NCI-H1694 treated with DMSO at 0.1 percent for 48 hours (cell line): Measurements from ENCODE around the gene ERCC6L2.

Experiments
- DNase-seq: peaks from one replicate; lab custom pipeline; 2025; lab: John Stamatoyannopoulos, UW

Gene ERCC6L2

DNA sequence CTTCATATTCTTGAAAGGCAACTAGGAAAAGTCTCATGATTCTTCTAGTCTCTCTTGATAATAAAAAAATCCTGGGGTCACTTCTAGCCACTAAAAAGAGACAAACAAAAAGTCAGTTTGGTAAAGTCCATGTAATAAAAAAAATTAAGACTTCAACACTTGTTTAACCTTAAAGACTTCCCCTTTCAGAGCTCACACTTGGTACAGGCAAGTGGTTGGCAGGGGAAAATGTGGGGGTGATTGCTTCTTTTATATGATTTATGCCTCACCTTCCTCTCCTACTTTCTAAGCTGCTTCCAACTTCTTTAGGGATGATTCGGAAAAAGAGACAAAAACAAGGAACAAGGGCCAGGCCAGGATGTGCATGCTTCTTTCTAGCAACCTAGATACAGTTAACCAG lies 5.1 kb upstream of the ERCC6L2 start:
- DNase-seq, result no peak

DNA sequence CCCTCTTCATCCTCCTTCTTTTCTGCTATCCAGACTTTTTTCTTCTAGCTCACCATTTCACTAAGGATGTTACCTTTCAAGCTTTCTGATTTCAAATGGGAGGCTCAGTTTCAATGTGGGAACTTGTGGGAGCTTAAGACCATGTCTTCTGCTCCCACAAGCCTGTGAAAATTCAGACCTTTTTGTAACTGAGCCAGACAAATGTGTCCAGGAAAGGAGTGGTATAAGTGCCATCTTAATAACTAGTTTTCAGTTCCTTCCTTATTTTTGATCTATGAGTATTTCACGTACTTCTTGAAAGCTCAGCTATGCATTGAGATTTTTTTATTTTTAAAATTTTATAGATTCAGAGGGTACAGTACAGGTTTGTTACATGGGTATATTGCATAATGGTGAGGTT lies 4.6 kb upstream of the ERCC6L2 start:
- no peak for DNase-seq

DNA sequence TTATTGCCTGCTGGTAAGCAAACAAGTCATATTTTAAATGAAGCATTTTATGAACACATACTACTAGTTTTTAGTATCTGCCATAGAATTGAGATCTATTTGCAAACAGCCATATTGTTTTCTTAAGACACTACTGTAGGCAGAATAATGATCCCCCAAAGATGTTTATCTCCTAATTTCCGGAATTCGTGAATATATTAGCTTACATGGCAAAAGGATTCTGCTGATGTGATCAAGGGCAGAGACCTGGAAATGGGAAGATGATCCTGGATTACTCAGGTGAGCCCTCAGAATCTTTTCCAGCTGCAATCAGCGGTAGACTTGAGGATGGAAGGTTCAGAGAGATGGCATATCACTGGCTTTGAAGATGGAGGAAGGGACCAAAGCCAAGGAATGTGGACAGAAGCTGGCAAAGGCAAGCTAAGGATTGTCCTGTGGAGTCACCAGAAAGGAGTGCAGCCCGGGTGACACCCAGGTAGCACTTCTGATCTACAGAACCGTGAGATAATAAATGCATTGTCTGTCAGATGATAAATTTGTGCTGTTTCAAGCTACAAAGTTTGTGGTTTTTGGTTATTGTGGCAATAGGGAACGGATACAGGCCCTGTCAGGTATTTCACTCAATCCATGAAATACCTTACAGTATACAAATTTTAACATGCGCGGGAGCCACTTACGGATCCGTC lies 1.0 kb upstream of the ERCC6L2 start:
- no peak for DNase-seq

DNA sequence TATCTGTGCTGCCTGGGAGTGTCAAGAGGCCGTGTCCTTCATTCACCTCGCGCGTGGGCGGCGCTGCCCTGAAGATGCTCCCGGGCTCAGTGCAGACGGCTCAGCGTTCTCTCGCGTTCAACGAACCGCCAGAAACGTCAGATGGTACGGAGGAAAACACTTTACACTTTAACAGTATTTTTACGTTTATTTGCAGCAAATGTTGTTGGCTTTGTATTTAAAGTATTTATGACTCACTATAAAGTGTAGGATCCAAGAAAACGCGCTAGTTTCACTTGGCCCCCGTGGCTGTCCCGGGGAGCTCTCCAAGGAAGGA lies 544 bp upstream of the ERCC6L2 start:
- no peak for DNase-seq

DNA sequence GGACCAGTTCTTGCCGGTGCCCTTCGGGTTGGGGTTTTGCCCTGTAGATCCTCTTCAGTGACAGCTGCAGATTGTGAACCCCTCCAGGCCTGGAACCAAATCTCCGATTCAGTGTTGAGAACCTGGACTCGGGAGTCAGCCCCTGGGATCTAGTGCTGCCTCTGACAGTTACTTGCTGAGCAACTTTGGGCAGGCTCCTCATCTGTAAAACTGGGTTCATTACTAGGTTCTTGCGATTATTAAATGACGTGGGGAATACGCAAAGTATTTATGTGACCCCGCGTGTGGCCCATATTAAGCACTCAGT lies 600 bp downstream of the ERCC6L2 start:
- DNase-seq, result no peak

DNA sequence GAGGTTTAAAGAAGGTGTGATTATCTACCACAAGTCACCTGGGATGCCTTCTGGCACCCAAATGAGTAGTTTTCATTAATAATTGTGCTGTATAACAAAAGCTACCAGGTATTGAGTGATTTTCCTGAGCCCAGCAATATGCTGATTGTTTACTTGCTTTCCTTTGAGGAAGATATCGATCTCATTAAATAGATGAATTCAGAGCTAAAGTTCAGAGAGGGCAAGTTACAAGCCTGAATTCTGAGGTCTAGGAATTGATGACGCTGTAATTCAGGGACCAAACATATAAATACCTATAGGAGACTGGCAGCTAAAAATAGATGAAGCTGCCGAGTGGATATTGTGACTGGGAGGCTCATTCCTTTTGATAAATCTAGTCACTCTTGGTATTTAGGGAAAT lies 1.1 kb downstream of the ERCC6L2 start:
- DNase-seq, result no peak

DNA sequence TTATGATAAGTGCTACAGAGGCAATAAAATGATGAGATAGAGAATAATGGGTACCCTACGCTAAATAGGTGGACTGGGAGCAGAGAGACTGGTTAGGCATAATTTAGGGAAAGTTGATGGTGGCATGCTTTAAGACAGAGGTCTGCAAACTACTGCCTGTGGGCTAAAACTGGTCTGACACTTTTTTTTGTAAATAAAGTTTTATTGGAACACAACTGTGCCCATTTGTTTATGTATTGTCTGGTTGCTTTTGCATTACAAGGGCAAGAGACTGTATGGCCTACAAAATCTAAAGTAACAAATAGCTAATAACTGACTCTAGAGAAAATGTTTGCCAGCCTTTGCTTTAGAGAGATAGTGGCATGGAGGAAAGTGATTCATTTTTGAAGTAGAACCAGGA lies 2.5 kb downstream of the ERCC6L2 start:
- DNase-seq, result no peak

DNA sequence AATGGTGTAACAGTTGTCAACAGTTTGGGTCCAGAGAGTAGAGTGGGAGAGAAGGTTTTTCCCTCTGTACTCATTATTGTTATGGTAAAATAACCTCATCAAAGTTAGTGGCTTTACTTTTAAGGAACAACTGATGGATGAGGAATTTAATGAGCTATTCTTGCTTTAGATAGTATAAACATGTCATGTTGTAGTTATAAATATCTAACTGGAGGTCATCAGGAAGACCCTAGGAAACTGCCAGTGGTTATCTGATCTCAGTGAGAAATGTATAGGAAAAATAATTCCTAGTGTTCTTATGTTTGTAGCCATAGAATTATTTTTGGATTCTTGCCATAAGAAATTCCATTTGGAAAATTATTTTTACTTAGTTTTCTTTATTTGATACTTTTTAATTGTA lies 4.1 kb downstream of the ERCC6L2 start:
- no peak for DNase-seq

DNA sequence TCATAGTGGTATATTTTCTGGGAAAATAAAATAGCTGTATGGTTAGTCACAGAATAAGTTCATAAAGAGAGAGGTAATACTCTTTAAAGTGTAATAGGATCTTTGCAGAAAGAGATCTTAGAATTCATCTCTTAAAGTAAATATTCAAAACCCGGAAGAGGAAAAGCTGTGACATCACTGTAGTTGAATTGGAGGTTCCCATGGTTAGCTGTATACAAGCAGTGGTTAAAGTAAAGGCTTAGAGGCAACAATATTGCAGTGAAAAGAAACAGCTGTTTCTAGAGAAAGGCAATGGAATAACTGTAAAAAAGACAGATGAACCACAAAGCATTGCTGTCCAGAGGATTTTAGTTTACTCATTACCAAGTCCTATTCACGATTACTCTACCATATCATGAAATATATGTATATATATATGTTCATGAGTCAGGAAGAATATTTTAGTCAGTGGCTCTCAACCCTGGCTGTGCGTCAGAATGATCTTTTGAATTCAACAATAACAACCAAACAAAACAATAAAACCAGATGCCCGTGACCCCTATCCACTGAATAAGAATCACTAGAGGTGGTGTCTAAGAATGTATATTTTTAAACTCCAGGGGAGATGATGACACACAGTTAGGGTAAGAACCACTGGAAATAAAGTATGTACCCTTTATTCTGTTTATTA lies 4.7 kb downstream of the ERCC6L2 start:
- DNase-seq, result no peak

DNA sequence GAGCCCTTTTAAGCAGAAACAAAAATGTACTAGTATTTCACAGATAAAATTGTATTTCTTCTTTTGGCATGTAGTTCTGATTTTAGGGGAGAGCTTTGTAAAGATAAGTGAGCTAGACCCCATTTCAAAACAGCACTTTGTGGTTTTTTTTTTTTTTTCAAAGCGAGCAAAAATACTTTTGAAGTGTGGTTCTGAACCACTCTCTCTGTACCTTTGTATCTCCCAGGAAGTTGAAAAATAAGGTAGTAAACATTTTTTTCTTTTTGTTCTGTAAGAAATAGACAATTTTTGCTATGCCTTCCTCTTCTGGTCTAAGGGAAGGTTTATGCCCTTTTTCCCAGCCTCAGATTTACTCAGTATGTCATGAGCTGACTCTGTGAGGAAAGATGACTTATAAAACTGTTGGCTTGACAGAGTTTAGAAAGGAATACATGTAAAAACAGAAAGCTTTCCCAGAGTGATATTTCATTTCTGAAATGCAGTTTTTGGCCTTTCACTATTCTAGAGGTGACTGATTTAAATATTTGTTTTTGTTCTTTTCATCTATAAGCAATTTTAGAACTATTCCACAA lies 12.5 kb downstream of the ERCC6L2 start:
- DNase-seq, result no peak

DNA sequence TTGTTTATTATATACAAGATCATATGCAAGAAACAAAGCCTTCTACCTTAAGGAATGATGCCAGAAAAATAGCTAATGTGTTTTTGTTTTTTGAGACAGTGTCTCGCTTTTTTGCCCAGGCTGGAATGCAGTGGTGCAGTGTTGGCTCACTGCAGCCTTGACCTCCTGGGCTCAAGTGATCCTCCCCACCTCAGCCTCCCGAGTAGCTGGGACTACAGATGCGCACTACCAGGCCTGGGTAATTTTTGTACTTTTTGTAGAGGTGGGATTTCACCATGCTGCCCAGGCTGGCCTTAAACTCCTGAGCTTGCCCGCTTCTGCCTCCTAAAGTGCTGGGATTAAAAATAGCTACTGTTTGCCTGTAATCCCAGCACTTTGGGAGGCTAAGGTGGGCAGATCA lies 15.1 kb downstream of the ERCC6L2 start:
- DNase-seq, result no peak

DNA sequence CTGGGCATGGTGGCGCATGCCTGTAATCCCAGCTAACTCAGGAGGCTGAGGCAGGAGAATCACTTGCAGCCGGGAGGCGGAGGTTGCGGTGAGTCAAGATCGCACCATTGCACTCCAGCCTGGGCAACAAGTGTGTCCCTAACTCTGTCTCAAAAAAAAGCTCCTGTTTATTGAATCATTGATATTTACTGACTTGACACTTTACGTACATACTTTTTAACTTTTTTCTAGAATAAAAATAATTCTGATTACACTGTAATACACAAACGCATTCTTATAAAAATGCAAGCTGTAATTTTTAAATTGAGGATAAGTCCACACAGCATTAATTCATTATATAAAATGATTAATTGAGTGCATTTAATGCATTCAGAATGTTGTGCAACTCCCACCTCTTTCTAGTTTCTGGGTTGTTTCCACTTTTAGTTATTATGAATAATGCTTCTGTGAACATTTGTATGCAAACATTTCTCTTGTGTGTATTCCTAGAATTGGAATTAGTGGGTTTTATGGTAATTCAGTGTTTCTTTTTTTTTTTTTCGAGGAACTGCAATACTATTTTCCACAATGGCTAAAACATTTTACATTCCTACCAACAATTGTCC lies 15.7 kb downstream of the ERCC6L2 start:
- no peak for DNase-seq

DNA sequence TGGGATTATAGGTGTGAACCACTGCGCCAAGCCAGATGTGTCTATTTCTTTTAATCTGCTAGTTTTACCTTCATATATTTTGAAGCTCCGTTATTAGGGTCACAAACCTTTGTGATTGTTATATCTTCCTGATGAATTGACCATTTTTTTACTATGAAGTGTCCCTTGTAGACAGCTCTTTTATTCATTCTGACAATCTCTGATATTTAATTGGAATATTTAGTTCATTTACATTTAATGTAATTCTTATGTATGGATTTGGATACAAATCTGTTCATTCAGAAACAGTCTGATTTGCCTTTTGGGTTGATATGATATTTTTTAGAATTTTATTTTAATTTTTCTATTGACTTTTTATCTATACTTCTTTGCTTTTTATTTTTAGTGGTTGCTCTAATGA lies 17.2 kb downstream of the ERCC6L2 start:
- DNase-seq, result no peak

DNA sequence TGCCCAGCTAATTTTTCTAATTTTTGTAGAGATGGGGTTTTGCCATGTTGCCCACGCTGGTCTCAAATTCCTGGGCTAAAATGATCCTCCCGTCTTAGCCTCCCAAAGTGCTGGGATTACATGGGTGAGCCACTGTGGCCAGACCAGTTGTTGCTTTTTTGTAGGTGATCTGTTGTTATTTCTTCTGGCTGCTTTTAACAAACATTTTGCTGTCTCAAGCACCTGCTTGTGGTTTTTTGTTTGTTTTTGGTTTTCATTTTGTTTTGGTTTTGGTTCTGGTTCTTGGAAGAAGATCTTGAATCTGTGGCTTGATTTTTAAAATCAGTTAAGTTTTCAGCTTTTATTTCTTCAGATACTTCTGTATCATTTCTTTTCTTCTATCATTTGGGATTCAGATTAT lies 21.1 kb downstream of the ERCC6L2 start:
- no peak for DNase-seq

DNA sequence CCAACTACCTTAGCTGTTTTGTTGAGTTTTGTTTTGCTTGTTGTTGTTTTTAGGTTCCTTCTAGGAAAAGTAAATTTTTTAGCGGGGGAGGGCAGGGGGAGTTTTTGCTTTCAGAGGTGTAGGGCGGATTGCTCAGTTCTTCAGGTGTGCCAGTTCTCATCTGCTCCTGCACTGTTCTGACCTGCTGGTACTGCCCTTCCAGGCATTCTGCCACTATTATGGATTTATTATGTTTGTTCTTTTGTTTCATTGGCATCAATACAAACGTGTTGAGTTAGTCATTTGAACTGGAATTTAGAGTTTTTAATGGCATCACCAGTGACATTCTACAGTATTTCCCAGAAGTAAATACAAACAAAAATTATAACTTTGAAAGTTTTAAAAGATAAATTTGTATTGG lies 26.0 kb downstream of the ERCC6L2 start:
- no peak for DNase-seq

DNA sequence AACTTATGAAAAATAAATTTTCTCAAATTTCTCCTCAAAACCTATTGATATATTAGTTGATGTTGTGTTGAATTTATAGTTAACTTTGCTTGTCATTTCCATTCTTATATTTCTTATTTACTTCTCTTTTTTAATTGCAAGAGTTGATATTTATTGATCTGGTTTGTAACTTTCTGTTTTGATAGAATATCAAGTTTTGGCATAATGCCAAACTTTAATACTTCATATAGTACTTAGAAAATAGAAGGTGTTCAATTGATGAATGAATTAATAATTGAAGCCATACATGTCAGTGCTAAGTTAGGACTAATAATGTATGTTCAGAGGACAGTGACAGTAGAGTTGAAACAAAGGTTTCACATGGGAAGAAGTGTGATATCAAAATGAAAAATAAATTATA lies 27.9 kb downstream of the ERCC6L2 start:
- DNase-seq, result no peak

DNA sequence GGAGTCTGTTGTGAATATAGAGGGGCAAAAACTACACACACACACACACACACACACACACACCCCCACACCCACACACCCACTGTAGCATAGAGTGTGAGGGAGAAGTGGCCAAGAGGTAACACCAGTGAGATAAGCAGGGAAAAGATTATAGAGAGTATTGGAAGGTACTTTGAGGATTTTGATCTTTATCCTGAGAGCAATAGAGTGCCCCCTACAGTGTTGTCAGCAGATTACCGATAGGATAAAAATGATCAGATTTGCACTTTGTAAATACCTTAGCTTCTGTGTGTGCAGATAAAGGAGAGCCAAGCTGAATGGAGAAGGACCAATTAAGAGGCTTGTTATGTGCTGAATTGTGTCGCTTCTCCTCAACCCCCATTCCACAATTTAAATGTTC lies 32.3 kb downstream of the ERCC6L2 start:
- no peak for DNase-seq

DNA sequence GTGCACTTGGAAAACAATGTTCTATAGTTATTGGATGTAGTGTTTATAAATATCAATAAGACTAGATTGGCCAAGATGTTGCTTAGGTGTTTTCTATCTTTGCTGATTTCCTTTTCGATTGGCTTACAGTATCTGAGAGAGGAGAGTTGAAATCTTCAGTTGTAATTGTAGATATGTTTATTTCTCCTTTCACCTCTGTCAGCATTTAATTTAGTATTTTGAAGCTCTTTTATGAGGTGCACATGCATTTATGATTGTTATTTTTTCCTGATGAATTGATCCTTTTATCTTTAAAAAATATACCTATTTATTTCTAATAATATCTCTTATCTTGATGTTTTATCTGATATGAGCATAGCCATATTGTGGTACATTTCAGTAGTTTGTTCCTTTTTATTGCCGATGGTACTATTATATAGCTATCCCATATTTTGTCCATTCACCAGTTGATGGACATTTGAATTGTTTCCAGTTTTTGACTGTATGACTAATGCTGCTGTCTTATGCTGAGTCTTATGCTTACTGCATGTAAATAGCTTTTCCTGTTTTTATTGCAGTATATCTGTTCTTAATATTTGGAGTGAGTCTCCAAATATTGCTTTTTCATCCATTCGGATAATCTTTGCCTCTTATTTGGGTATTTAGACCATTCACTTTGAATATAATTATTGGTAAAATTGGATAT lies 34.7 kb downstream of the ERCC6L2 start:
- DNase-seq, result no peak

DNA sequence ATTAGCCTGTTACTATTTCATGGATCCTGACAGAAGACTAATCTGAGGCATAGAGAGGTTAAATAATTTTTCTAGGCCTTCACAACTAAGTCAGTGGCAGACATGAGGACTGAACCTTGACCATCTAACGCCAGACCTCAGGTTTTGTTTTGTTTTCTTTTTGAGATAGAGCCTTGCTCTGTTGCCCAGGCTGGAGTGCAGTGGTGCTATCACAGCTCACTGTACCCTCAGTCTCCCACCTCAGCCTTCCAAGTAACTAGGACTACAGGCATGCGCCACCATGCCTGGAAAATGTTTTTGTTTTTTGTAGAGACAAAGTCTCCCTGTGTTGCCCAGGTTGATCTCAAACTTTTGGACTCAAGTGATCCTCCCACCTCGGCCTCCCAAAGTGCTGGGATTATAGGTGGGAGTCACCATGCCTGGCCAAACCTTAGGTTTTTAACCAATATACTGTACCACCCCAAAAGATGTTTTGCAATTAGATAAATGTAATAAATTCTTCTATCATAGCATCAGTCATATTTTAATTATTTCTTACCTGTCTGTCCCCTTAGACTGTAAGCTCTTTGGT lies 35.4 kb downstream of the ERCC6L2 start:
- DNase-seq, result no peak

DNA sequence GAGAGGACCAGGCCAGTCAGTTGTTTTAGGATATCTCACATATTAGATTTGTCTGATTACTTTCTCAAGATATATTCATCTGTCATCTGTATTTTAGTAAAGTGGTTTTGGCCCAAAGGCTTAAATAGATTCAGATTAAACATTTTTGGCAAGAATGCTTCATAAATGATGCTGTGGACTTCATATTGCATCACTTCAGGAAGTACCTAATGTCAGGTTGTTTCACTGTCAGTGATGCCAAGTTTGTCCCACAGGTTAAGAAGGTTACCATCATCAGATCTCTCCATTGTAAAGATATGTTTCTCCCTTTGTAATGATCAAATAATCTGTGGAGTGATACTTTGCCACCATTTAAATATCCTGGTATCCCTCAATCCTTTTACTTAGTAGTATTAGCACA lies 37.3 kb downstream of the ERCC6L2 start:
- DNase-seq, result no peak

DNA sequence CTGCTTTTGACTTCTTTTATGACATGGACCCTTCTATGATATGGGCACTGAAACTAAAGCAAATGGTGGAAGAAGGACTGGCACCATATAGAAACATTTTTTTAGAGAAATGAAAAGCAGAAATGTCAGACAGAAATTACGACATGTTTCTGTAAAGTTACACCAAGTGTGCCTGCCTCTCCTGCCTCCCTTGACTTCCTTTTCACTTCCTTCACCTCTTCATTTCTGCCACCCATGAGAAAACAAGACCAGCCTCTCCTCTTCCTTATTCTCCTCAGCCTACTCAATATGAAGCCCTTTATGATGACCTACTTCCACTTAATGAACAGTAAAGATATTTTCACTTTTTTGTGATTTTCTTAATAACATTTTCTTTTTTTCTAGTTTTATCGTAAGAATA lies 44.5 kb downstream of the ERCC6L2 start:
- no peak for DNase-seq

DNA sequence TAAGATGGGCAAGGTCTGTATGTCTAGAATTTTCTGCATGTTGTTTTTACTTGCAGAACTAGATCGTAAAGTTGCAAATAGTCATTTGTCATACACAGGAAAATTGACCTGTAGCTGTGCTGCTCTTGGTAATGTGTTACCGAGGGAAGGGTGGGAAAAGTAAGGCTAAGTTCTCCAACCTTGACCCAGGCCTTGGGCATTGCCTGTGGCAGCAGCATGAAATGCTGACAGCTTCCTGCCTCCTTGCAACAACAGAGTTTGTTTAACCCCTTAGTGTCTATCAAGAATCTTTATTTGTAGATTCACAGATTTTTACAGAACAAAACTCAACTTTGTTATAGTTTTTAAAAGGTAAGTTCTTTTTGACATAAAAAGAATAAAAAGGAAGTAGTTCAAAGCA lies 48.3 kb downstream of the ERCC6L2 start:
- DNase-seq, result no peak

DNA sequence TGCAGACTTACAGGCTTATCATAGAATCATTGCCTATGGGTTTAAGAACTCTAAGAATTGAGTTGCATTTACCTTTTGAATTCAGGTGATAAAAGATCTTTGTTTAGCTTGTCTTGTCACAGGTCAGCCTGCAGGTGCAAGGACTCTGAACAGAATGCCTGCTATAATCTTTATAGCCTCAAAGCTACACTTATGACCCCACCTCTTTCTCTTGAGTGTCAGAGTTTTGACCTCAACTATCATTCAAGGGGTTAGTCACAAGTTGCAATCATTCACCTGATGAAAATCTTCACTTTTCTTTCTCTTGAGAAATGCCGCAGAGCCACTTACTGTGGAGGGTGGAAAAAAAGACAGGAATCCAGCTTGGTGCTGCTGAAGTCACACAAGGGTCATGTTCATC lies 49.5 kb downstream of the ERCC6L2 start:
- no peak for DNase-seq
